Esophagus muscularis mucosa (tissue), 4 donors: Measurements from ENCODE around the gene GSC2. TPM values are rescaled to one million over a fixed set of nuclear protein-coding genes. Genes with fewer than 3 reads are reported as not detected.

Source experiments
- DNase-seq: peaks from one replicate; pipeline ENCODE4 v3.0.0-alpha.2; 2017; ENCODE audit errors: extremely low spot score
- H3K27ac ChIP-seq, 4 donors: fragments of 200-600 bp; sonication (generic); replicated peaks in 1 of 4; 1 replicate in 3 of 4; 2 replicates in 1 of 4; pipeline ENCODE4 v1.5.1; 2016 to 2019; ENCODE audit warnings: mild to moderate bottlenecking in 1 of 4
- H3K27me3 ChIP-seq, 4 donors: fragments of 200-600 bp; sonication (generic); one replicate each; pipeline versions ENCODE4 v1.5.1 to v1.6.0; 2016 to 2019
- H3K36me3 ChIP-seq, 4 donors: fragments of 200-600 bp; sonication (generic); one replicate each; pipeline ENCODE4 v1.5.1; 2016 to 2019
- H3K4me1 ChIP-seq, 4 donors: fragments of 200-600 bp; sonication (generic); one replicate each; pipeline ENCODE4 v1.5.1; 2016 to 2019
- H3K4me3 ChIP-seq, 4 donors: fragments of 200-600 bp; sonication (generic); 1 replicate in 2 of 4; 2 replicates in 2 of 4; pipeline ENCODE4 v1.5.1; 2016 to 2019; ENCODE audit warnings: mild to moderate bottlenecking in 4 of 4, moderate library complexity in 1 of 4
- H3K9me3 ChIP-seq, 4 donors: fragments of 200-600 bp; sonication (generic); 1 replicate in 3 of 4; 2 replicates in 1 of 4; pipeline ENCODE4 v1.5.1; 2016 to 2019
- EP300 ChIP-seq: sonication (generic); formaldehyde crosslinking; IDR thresholded peaks from one replicate; pipeline ENCODE4 v1.6.1; 2017; ENCODE audit warnings: antibody characterized with exemption
- POLR2A ChIP-seq: fragments of 450-650 bp; IDR thresholded peaks from one replicate; pipeline ENCODE4 v1.6.1; 2017; ENCODE audit warnings: antibody characterized with exemption, moderate library complexity, mild to moderate bottlenecking, low read depth
- POLR2AphosphoS5 ChIP-seq, 2 donors: sonication (generic); formaldehyde crosslinking; IDR thresholded peaks; one replicate each; pipeline ENCODE4 v1.6.1; 2017; ENCODE audit warnings: antibody characterized with exemption in 2 of 2
- WGBS: methylation state at CpG from one replicate; pipeline ENCODE4 v1.1.5; 2018; 5-methylcytosine and 5-hydroxymethylcytosine counted together
- intact Hi-C: fragments of 100-400 bp; cut with DNase I; formaldehyde crosslinking; loops from one replicate; pipeline ENCODE4 v1.15.1; 2023
- total RNA-seq, 4 donors: library from RNA; depleted of rRNA; stranded (reverse); fragments of >200 nt; gene quantifications; one replicate each; pipeline versions ENCODE4 v1.1.0 to v1.2.1, GENCODE V29; 2016
- TF ChIP-seq, protein P1 (sequence below), 3 experiments: fragments of 200-600 bp in 2 of 3; fragments of 450-650 bp in 1 of 3; sonication (generic) in 2 of 3; IDR thresholded peaks; one replicate each; pipeline ENCODE4 v1.5.1; 2017 to 2019; ENCODE audit warnings: antibody characterized with exemption in 3 of 3, mild to moderate bottlenecking in 2 of 3, moderate library complexity in 1 of 3

The GSC2 gene
- total RNA-seq, 4 donors from 2014 or later = not detected

DNA sequence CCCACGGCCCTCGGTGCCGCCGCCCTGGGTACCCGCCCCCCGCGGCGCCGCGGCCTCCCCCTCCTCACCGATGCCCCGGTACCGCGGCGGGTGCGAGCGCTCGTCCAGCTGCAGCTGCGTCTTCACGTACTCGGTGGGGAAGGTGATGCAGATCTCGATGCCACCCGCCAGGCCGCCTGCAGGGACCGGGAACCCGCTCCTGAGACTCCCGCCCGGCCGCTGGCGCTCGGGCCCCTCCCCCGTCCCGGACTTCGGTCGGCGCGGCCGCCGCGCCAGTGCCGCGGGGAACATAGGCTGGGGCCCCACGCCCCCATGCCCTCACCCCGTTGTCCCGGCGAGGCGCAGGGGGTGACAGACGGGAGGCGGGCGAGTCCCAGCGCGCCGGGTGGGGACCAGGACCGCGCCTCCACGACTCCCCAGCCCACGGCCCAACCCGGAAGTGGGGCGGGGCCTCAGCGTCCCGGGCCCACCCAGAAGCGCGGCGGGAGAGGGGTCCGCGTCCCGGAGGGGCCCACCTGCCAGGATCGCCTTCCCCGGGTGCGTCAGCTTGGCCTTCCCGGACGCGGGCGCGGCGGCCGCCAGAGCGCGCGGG, 28.1 kb upstream of the GSC2 start:
- Histone ChIP-seq H3K27me3 (no peaks in the 10 kb centered on the region), H3K27ac (peak overlapping the region; percentile 90 to 97 (median 94)), H3K4me3 (peak overlapping the region; percentile 83 to 98 (median 92)), H3K4me1 (peaks cover 37 to 60% (median 56%) of the 10 kb centered on the region in 4 donors), H3K36me3 (peaks cover 0 to 12% (median under 1%) of the 10 kb centered on the region in 4 donors), H3K9me3 (no peaks in the 10 kb centered on the region)
- intact Hi-C loops = loop anchor here (5.0 kb wide), 2 partner anchors 36 to 254 kb away; partner anchors contain the start of genes ESS2, HIRA and MRPL40
- TF ChIP-seq EP300 = no peak
- TF ChIP-seq, protein P1, sequence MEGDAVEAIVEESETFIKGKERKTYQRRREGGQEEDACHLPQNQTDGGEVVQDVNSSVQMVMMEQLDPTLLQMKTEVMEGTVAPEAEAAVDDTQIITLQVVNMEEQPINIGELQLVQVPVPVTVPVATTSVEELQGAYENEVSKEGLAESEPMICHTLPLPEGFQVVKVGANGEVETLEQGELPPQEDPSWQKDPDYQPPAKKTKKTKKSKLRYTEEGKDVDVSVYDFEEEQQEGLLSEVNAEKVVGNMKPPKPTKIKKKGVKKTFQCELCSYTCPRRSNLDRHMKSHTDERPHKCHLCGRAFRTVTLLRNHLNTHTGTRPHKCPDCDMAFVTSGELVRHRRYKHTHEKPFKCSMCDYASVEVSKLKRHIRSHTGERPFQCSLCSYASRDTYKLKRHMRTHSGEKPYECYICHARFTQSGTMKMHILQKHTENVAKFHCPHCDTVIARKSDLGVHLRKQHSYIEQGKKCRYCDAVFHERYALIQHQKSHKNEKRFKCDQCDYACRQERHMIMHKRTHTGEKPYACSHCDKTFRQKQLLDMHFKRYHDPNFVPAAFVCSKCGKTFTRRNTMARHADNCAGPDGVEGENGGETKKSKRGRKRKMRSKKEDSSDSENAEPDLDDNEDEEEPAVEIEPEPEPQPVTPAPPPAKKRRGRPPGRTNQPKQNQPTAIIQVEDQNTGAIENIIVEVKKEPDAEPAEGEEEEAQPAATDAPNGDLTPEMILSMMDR (IDR thresholded peaks at IDR 0.05) = no peak
- TF ChIP-seq POLR2A = no peak
- TF ChIP-seq POLR2AphosphoS5 (IDR thresholded peaks at IDR 0.05) = no peak
- no CpG with 5 or more reads among the region's 80 CpGs for WGBS
- DNase-seq = no peak

DNA sequence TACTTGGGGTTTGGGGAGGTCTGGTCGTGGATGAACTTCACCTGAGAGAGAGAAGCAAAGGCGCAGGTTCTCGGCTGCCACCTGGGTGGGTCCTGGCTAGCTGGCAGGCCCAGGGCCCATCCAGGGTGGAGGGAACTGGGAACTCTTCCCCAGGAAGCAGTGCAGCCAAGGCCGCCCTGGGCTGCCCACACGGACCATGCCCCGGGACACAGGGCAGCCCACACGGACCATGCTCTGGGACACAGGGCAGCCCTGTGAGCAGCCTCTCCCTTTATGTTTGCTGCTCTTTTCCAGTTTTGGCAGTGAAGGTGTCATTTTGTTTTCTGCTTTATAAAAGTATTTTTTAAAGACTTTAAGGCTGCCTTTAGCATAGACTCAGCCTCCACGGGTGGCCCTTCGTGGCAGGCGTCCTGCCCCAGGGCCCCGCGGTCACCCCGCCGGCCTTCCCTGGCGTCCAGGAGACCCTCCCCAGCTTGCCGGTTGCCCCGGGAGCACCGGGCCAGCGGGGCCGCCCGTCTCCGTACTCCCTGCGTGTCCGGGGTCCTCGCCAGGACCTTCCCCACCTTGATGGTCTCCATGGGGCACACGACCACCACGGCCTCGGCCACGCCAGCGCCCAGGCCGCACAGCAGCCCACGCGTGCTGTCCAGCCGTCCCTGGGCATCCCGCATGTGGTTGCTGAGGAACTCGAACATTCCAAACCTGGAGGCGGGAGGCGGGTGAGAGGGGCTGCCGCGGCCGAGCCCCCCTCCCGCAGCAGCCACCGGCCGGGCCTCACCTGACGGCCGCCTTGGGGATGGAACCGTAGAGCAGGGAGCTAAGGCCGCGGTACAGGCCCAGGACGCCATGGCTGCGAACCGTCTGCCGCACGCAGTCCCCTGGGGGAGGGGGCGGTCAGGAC, 27.3 kb upstream of the GSC2 start:
- DNase-seq = no peak
- Histone ChIP-seq H3K4me3 (peak overlapping the region; percentile 83 to 98 (median 92)), H3K36me3 (peaks cover 0 to 9% (median 0%) of the 10 kb centered on the region in 4 donors), H3K27ac (peak overlapping the region; percentile 90 to 97 (median 94)), H3K9me3 (no peaks in the 10 kb centered on the region), H3K4me1 (peaks cover 45 to 68% (median 64%) of the 10 kb centered on the region in 4 donors), H3K27me3 (no peaks in the 10 kb centered on the region)
- intact Hi-C loops = loop anchor here (5.0 kb wide), 2 partner anchors 35 to 255 kb away; partner anchors contain the start of genes ESS2, HIRA and MRPL40
- no peak for TF ChIP-seq POLR2A
- no peak for TF ChIP-seq EP300
- TF ChIP-seq, protein P1 (IDR thresholded peaks at IDR 0.05) = no peak
- TF ChIP-seq POLR2AphosphoS5 (IDR thresholded peaks at IDR 0.05) = no peak
- WGBS = 51% methylated on average over 8 of the region's 55 CpGs

DNA sequence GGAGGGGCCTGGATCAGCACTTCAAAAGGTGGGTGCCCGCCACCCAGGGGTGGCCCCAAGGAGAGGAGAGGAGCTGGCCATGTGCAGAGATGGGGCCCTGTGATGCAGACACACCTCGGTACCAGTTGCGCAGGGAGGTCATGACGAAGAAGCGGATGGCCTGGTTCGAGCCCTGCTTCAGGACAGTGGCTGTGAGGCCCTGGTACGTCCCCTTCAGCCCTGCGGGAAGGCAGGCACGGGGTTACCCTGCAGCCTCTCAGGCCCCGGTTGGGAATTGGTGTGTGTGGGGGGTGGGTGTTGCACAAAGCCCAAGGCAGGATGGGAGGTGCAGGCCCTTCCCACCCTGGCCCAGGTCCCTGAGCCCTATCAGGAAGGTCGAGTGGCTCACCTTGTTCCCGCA, 26.6 kb upstream of the GSC2 start:
- WGBS = 91% methylated on average over 12 of the region's 12 CpGs
- H3K36me3 ChIP-seq = peaks cover 0 to 9% (median 0%) of the 10 kb centered on the region in 4 donors
- peak overlapping the region in 1 of 4 donors; percentile 98 for H3K4me3 ChIP-seq
- TF ChIP-seq, protein P1 (IDR thresholded peaks at IDR 0.05) = no peak
- TF ChIP-seq POLR2A (no peak), POLR2AphosphoS5 (IDR thresholded peaks at IDR 0.05) (no peak), EP300 (no peak)
- H3K27me3 ChIP-seq = no peaks in the 10 kb centered on the region
- peak overlapping the region; percentile 90 to 97 (median 94) for H3K27ac ChIP-seq
- H3K9me3 ChIP-seq = no peaks in the 10 kb centered on the region
- intact Hi-C loops = loop anchor here (5.0 kb wide), 2 partner anchors 34 to 256 kb away; partner anchors contain the start of genes ESS2, HIRA and MRPL40
- DNase-seq = no peak
- peaks cover 51 to 74% (median 70%) of the 10 kb centered on the region in 4 donors for H3K4me1 ChIP-seq

DNA sequence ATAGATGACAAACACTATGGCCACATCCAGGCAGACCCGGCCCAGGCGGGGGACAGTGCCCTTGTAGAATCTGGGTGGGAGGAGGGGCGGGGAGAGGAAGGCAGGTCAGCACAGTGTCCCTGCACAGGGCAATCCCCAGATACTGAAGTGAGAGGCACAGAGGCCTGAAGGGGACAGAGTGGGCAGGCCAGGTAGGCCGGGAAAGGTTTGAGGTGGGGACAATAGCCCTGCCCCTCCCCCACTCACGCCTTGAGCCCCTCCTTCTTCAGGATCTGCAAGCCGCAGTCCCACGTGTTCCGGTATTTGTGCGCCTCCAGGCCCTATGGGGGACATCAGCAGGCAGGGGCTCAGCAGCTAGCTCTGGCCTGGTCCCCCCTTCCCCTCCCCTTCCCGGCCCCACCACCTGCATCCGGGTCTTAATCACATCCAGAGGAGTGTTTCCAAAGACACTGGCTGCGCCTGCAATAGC, 26.1 kb upstream of the GSC2 start:
- H3K27me3 ChIP-seq = no peaks in the 10 kb centered on the region
- H3K36me3 ChIP-seq = peaks cover 0 to 9% (median 0%) of the 10 kb centered on the region in 4 donors
- no peak overlapping the region for H3K4me3 ChIP-seq
- 53% methylated on average over 12 of the region's 12 CpGs for WGBS
- H3K9me3 ChIP-seq = no peaks in the 10 kb centered on the region
- peak overlapping the region in 1 of 4 donors; percentile 93 for H3K27ac ChIP-seq
- intact Hi-C loops = loop anchor here (5.0 kb wide), 2 partner anchors 34 to 256 kb away; partner anchors contain the start of genes ESS2, HIRA and MRPL40
- no peak for DNase-seq
- TF ChIP-seq, protein P1 (IDR thresholded peaks at IDR 0.05) = no peak
- no peak for TF ChIP-seq EP300
- peaks cover 51 to 74% (median 70%) of the 10 kb centered on the region in 4 donors for H3K4me1 ChIP-seq
